DMS 273 (cell line): ENCODE measurements around the gene CDK18.
A peak's percentile ranks its signal among the peaks of the same experiment; 100 is the strongest.

Experiments
- DNase-seq: peaks from one replicate; lab custom pipeline; 2025; ENCODE audit not compliant: unreplicated experiment; lab: John Stamatoyannopoulos, UW

CDK18 gene

DNA sequence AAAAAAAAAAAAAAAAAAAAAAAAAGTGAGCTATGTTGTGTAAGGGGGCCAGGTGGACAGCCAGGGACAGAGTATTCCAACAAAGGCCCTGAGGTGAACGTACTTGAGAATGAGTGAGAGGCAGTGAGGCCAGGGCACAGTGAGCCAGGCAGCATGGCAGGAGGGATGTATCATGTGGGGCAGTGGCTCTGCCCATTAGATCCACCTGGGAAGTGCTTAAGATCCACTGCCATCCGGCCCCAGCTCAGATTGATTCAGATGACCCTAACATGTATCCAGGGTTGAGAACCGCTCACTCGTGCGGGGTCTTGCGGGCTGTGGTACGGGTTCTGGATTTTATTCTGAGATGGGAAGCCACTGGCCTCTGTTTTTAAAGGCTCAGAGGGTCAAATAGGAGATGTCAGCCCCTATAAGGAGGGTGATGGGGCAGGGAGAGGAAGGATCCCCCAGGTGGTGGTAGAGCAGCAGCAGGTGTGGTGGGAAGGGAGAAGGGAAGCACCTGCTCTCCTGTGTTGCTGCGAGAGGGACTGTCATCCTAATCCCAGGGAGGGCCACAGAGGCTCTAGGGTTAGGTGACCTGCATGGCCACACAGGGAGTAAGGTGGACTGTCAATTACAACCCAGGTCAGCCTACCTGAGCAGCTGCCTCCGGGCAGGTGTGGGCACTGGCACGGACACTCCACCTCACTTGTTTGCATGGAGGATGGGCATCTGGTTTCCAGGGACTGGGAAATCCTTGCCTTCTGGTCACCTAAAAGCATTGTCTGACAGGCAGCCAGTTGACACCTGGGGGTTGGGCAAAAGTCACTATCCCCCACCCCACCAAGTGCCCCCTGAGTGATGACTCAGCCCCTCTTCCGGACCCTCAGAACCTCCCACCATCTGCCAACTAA, 31.6 kb downstream of the CDK18 start:
- DNase-seq = no peak

DNA sequence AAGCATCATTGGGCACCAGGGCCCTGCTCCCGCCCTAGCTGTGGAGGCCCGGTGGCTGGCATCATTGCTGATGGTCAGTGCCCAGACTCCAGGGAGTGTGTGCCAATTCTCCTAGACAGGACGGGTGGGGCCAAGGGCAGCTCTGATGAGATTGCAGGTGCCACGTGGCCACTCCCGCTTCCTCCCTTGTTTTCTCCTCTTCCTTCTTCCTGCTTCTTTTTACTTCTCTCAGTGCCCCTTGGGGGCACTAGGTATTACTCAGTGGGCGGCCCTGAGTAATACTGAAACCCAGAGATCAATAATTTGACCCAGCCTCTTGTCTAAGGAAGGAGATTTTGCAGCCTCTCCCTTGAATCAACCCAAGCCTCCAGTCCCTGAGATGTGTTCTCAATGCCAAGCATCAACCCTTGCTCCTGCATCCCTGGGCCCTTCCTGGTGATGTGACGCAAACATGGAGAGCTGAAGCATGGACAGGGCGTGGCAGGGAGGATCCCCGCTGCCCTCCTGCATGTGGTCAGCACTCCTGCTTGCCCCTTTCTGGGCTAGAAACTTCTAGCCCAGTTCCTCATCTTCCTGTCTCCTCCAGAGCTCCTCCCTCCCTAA, 32.4 kb downstream of the CDK18 start:
- no peak for DNase-seq

- no peak for DNase-seq
Observed at GRCh38 chr1:205537386-205538018, 33.0 kb downstream of the CDK18 start.

DNA sequence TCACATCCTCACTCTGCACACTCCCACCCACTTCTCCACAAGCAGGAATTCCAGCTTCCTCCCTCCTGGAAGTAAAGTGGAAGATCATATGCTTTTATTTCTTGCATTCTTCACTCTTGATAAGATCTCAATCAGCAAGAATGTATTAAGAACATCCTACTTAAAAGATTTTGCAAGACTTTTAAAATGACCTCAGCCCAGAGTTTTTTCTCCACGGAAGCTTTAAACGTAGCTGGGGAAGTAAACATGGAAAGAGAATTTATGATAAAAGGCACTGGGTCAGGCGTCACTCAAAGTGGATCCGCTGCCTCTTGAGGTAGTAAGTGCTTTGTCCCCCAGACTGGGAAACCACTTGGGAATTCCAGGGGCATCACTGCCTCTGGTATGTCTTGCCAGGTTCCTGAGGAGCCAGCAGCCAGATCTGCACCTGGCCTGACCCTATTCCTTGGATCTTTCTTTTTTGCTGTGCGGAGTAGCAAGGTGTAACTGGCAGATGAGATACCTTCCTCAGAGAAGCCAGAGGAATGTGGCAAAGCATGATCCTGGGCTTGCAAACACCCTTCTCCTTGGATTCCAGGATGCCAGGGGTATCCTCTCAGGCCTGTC, 33.9 kb downstream of the CDK18 start:
- DNase-seq = no peak

GRCh38 chr1:205541161-205541886, 36.9 kb downstream of the CDK18 start:
- no peak for DNase-seq

GRCh38 chr1:205542367-205542766, 37.9 kb downstream of the CDK18 start:
- DNase-seq = no peak

- DNase-seq = peak; percentile 72
Observed at GRCh38 chr1:205543351-205544301, 39.2 kb downstream of the CDK18 start.

GRCh38 chr1:205545001-205545919, 40.8 kb downstream of the CDK18 start:
- no peak for DNase-seq

DNA sequence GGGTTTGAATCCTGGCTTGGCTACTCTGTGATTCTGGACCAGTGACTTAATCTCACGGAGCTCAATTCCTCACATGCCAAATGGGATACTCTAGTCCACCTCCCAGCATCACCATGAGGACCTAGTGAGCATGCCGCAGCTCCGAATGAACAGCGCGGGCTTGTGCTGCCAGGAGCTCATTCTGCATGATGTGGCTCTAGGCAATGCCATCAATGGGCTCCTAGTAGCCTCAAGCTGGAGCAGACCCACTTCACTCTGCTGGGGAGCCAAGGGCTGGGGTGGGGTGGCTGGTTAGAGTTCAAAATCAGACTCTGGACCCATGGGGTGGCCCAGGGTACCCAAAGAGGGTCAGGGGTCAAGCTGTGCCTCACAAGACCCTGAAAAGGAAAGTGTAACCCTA, 41.5 kb downstream of the CDK18 start:
- DNase-seq = no peak

DNA sequence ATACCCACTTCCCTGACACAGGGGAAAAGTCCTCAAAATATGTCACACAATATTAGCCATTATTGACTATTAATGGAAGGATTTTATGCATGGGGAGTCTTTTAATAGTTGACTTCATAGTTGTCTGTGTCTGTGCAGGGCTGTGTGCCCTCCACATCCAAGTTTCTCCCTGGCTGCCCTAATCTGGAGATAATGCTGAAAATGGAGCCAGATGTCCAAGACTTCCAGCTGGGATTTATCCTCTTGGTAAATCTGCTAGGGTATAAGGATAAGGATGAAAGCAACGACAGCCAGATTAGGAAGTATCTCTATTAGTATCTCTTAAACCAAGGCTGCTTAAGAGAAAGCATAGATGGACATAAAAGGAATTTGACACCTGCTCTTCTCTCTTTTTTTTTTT, 42.1 kb downstream of the CDK18 start:
- no peak for DNase-seq

- peak; percentile 79 for DNase-seq
Observed at GRCh38 chr1:205547936-205548827, 43.7 kb downstream of the CDK18 start.

- peak; percentile 74 for DNase-seq
Observed at GRCh38 chr1:205554026-205554811, 49.8 kb downstream of the CDK18 start.

DNA sequence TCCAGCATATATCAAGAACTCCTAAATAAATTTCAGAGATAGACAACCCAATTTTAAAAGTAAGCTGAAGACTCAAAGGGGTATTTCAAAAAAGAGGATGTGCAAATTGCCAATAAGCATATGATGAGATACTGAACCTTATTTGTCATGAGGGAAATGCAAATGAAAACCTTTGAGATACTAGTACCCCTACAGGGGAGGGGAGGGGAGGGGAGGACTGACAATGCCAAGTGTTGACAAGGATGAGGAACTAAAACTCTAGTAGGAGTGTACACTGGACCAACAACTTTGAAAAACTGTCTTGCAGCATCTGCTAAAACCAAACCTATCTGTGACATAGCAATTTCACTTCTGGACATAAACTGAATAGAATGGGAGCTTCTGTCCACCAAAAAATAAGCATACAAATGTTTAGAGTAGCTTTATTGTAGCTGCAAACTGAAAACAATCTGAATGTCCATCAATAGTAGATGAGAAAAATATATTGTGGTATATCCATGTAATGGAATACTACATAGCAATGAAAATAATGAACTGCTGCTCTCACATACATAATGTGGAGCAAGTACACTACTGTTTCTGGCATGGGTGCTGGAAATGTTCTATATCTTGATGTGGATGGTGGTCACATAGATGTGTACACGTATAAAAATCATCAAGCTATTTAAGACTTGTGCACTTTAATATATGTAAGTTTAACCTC, 57.2 kb downstream of the CDK18 start:
- DNase-seq = no peak

DNA sequence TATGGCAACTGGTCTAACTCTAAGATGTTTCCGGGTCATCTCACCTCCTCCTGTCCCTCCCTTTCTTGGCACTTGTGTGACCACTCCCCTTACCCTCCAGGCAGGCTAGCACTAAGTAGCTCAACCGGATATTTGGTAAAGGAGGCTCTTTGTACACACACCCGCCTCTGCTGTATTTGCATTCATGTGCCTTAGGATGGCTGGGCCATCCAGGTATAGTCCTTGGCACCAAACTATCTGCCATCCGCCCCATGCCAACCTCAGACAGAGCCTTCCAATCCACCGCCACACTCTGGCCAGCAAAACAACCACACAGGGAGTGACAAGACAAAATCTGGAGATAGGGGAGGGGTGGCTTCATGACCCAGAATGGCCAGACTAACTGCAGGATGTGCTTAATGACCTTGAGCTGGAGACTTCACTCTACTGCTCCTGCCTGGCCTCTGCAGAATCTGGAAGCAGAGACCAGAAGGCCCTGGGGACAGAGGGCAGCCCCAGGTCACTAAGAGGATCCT, 59.5 kb downstream of the CDK18 start:
- DNase-seq = no peak

DNA sequence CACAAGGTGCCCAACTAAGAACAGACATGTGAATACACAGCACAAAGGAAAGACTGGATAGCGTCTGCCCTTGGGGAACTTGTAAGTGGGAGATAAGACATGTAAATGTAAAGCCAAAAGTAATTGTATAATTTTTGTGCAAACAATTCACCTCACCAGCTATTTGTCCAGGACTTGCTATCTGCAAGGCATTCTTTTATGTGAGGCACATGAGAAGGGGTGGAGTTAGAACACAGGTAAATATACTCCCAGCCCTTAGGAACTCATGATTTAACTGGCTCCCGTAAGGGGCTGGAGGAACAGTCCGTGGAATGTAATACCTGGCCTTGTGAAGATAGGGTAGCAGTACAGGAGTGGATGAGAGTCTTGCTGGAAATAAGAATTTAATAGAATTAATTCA, 61.3 kb downstream of the CDK18 start:
- no peak for DNase-seq

- no peak for DNase-seq
Observed at GRCh38 chr1:205567716-205568115, 63.2 kb downstream of the CDK18 start.
